Inflammatory macrophage (primary cell): ENCODE data around the gene ATAT1.

Experiments
- DNase-seq, 2 donors: peaks; one replicate each; pipeline ENCODE4 v3.0.0-alpha.2; 2020 to 2022
- total RNA-seq, 18 experiments: gene quantifications; one replicate each; lab custom pipeline; 2026; ENCODE audit warnings: mixed read lengths in 6 of 18, inconsistent platforms in 2 of 18; lab: John Stamatoyannopoulos, UW

The ATAT1 gene
- 1.1 to 3.6 (median 1.7) reads per million in 18 experiments for total RNA-seq

DNA sequence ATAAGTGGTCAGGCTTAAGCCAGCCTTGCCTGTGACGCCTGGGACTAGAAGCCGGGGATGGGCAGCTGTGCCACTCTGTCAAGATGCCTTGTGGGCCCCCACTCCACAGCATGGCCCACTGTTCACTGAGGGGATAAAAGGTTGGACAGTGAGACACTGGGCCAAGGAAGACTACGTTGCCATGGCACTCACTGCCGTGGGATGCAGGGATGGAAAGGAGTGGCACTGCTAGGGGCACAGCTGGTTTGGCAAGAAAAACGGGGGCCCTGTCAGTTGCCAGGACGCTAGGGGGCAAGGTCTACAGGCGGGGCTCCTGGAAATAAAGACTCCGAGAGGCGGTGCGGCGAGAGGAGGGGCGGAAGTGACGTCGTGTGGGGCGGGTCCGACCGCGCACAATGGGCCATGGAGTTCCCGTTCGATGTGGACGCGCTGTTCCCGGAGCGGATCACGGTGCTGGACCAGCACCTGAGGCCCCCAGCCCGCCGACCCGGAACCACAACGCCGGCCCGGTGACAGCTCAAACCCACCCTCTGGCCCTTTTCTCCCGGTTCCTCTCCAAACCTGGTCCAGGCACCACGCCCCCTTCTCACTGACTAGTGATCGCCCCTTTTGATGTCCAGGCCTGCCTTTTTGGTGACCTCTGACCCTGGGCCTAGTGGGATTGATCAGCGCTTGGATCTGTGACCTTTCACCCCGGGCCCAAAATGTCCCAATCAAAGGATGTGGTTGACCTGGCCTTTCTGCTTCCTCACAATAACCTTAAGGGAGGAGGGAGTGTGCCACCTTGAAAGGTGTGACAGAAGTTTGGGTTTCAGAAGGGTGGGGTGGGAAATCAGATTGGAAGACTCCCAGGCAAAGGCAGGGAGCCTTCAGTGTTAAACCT lies at the start of gene ATAT1:
ATAT1 (plus strand) TSS at position 391 of the 883 bp plus-strand sequence.
- DNase-seq, result peak; percentile 81

DNA sequence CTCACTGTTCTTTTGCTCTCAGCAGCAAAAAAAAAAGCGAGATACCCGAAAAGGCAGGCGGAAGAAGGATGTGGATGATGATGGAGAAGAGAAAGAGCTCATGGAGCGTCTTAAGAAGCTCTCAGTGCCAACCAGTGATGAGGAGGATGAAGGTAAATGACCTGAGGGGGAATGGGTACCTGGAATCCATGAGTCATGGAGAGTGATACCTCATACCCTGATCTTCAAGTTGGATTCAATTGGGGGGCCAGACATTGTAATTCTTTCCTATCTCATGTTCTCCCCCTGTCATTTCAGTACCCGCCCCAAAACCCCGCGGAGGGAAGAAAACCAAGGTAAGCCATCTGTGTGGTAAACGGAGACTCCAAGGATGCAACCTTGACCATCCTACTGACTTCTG lies 48.6 kb upstream of the ATAT1 start:
- DNase-seq, result no peak

DNA sequence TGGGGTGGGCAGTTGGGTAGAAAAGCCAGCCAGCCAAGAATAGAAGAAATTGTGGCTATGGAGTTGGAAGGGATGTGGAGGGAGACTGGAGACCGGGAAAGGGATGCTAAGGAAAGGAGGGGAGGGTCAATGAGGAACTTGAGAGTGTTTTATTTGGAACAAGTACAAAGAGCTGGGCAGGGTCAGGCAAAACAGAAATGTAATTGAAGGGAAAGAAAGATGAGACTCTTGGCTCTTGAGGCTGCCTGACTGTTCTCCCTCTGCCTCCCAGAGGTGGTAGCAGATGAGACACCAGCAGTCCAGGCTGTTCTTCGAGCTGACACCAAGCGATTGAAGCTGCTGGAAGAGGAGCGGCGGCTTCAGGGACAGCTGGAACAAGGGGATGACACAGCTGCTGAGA lies 42.8 kb upstream of the ATAT1 start:
- DNase-seq, result no peak

DNA sequence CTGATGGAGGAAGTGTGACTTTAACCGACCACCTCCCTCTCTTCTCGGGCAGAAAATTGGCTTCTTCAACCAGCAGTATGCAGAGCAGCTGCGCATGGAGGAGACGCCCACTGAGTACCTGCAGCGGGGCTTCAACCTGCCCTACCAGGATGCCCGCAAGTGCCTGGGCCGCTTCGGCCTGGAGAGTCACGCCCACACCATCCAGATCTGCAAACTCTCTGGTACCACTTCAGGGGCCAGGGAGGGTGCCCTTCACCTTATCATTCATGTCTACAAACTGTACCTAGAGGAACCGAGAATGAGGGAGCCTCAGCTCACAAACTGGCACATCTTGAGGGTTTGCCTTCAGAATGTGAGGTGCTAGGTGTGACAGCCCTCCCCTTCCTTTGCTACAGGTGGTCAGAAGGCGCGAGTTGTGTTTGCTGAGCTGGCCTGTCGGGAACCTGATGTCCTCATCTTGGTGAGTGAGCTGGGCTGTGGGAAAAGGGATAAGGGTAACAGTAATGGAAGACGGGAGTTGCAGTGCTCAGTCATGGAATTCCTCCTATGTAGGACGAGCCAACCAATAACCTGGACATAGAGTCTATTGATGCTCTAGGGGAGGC lies 36.8 kb upstream of the ATAT1 start:
- DNase-seq, result no peak

DNA sequence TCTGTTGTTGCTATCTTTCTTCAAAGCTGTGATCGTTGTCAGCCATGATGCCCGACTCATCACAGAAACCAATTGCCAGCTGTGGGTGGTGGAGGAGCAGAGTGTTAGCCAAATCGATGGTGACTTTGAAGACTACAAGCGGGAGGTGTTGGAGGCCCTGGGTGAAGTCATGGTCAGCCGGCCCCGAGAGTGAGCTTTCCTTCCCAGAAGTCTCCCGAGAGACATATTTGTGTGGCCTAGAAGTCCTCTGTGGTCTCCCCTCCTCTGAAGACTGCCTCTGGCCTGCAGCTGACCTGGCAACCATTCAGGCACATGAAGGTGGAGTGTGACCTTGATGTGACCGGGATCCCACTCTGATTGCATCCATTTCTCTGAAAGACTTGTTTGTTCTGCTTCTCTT lies 36.2 kb upstream of the ATAT1 start:
- no peak for DNase-seq

DNA sequence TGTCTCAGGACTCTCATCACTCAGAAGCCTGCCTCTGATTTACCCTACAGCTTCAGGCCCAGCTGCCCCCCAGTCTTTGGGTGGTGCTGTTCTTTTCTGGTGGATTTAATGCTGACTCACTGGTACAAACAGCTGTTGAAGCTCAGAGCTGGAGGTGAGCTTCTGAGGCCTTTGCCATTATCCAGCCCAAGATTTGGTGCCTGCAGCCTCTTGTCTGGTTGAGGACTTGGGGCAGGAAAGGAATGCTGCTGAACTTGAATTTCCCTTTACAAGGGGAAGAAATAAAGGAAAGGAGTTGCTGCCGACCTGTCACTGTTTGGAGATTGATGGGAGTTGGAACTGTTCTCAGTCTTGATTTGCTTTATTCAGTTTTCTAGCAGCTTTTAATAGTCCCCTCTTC lies 35.7 kb upstream of the ATAT1 start:
- no peak for DNase-seq

DNA sequence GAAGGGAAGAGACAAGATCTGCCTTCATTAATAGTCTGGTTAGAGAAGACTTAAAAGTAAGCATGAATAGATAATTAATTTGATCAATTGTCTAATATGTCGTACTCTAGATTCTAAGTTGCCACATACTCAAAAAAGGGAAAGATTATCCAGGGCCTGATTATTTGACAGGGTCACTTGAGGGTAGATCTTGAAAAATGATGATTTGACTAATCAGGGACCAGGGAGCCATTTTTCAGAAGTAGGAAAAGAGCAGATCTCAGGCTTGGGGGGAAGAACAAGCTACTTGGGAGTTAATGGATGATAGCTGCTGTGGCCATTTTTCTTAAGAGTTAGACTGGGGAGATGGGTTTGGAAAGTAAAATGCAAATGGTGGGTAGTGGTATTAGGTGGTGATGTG lies 34.4 kb upstream of the ATAT1 start:
- no peak for DNase-seq

DNA sequence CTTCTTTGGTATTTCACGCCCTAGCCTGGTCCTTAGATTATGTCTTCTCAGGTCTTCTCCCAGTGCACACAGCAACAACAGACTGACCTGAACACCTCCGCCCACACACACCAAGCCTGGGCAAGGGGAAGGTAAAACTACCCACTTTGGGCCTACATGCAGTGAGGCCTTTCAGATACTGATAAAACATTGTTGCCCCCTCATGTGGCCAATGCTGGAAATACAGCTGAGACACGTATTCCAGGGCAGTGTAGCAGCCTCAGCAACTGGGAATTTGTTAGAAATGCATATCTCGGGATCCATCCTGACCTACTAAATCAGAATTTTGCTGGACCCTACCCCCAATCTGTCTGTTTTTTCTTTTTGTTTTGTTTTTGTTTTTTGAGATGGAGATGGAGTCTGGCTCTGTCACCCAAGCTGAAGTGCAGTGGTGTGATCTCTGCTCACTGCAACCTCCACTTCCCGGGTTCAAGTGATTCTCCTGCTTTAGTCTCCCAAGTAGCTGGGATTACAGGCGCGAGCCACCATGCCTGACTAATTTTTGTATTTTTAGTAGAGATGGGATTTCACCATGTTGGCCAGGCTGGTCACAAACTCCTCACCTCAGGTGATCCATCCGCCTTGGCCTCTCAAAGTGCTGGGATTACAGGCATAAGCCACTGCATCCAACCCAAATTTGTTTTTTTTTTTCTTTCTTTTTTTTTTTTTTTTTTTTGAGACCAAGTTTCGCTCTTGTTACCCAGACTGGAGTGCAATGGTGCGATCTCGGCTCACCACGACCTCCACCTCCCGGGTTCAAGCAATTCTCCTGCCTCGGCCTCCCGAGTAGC lies 29.1 kb upstream of the ATAT1 start:
- DNase-seq, result peak; percentile 84 to 85

DNA sequence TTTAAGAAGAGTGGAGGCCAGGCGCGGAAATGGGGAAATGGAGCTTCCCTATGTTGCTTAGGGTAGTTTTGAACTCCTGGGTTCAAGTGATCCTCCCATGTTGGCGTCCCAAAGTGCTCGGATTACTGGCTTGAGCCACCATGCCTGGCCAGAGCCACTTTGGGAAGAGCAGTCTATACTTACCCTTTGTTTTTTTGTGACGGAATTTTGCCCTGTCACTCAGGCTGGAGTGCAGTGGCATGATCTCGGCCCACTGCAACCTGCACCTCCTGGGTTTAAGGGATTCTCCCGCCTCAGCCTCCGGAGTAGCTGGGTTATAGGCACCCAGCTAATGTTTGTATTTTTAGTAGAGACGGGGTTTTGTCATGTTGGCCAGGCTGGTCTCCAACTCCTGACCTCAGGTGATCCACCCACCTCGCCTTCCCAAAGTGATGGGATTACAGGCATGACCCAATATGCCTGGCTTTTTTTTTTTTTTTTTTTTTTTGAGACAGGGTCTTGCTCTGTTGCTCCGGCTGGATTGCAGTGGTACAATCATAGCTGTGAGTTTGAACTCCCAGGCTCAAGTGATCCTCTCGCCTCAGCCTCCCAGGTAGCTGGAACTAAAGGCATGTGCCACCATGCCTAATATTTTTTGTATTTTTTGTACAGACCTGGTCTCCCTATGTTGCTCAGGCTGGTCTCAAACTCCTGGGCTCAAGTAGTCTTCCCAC lies 27.6 kb upstream of the ATAT1 start:
- no peak for DNase-seq

DNA sequence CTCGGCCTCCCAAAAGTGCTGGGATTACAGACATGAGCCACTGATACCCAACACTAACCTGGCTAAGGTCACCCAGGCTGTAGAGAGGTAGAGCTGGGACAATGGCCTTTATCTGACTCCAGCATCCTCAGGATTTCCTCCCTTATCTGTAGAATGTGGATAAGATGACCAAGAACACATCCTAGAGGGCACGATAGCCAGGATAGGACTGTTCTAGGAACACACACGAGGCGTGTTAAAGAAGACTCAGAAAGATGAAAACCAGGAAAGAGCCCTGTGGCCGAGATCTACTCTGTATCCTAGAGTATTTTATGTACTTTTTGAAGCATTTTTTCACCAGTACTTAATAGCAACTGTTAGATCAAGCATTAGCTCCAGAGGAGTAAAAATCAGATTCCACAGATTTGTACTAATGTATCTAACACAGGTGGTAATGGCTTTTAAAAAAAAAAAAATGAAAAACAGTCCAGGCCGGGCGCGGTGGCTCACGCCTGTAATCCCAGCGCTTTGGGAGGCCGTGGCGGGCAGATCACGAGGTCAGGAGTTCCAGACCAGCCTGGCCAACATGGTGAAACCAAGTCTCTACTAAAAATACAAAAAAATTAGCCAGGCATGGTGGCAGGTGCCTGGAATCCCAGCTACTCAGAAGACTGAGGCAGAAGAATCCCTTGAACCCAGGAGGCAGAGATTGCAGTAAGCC lies 26.9 kb upstream of the ATAT1 start:
- no peak for DNase-seq

DNA sequence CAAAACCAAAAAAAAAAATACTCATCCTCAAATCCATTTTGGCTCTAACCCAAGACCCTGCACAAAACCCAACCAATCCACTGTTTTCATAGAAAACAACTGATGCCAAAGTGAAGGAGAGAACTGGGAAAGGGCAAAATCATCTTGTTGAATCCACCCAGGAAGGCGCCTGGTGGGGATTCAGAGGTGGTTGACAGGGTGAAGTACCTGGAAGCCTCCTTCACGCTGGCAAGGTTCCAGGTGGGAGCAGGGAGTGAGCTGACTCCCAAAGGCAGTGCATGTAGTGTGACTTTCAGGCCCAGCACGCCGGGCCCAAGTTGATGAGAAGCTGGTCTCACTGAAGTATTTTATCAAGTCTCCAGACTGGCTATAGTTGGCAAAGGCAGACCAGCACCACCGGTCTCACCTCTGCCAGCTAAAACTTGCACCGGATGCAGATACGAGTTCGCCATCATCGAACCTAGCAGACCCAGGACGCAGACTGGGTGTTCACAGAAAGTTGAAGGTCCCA lies 26.2 kb upstream of the ATAT1 start:
- no peak for DNase-seq

DNA sequence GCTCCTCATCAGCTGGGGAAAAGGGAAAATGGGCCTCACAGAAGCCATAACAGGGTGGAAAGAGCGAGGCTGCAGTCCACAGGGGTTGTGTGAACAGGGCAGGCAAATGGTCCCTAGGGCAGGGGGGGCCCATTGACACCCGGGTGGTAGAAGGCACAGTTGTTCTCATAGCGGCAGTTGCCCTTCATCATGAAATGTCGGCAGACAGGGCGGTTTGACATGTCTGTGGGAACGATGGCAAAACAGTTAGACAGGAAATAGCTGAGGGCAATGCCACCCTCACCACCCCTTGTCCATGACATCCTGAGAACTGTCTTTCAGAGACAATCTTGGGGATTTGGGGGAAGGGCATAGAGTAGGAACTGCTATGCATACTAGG lies 25.2 kb upstream of the ATAT1 start:
- no peak for DNase-seq

DNA sequence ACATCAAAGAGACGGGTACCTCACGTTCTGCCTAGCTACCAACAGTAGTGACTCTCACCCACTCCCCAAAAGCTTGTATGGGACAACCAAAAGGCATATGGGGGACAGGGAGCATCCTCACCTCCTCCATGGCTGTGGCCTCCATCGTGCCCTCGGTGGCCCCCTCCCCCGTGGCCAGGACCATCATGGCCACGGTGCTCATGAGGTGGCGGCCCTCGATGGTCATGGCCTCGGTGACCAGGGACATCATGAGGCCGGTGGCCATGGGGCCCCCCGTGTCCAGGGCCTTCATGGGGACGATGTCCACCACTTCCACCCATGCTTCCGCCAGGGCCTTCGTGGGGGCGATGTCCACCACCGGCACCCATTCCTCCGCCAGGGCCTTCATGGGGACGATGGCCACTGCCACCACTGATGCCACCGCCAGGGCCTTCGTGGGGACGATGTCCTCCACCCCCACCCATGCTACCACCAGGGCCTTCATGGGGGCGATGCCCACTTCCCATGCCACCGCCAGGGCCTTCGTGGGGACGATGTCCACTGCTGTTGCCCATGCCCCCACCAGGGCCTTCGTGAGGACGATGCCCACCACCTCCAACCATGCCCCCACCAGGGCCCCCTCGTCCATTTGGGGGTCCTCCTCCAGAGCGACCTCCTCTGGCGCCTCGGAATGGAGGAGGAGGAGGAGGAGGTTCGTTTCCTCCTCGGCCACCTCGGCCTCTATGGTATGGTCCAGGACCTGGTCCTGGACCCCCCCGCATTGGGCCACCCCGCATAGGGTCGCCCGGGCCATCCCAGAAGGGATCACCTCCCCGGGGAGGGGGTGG lies 24.6 kb upstream of the ATAT1 start:
- no peak for DNase-seq

DNA sequence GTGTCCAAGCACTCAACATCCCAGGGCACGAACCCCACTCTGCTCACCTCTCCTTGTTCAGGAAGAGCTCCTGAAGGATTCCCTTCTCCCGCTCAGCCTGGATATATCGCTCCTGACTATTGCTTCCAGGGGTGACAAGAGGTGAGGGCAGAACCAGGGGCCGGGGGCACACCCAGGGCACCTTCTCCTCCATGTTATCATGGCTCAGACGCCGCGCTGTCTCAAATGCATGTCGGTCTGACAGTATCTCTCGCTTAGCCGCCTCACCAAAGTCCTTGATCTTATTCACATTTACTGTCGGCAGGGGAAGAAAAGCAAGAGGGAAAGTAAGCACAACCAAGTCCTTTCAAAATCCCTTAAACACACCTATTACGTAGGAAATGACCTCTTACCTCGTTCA lies 22.7 kb upstream of the ATAT1 start:
- no peak for DNase-seq

DNA sequence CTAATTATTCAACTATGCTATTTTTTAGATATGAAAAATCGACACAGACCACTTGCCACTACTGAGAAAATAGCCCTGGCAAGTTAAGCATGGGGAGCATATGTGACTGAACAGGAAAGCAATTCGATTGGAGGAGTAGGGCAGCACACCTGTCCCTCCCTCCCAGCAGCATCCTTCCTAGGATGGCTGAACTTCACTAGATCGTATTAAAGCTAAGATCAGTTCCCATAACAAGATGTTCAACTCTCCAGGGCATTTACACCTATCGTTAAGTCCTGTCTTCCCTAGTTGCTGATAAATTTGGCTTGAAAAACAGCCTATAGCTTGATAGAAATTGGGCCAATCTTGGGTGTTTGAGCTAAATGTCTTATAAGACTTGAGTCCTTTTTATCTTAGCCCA lies 16.6 kb upstream of the ATAT1 start:
- no peak for DNase-seq

DNA sequence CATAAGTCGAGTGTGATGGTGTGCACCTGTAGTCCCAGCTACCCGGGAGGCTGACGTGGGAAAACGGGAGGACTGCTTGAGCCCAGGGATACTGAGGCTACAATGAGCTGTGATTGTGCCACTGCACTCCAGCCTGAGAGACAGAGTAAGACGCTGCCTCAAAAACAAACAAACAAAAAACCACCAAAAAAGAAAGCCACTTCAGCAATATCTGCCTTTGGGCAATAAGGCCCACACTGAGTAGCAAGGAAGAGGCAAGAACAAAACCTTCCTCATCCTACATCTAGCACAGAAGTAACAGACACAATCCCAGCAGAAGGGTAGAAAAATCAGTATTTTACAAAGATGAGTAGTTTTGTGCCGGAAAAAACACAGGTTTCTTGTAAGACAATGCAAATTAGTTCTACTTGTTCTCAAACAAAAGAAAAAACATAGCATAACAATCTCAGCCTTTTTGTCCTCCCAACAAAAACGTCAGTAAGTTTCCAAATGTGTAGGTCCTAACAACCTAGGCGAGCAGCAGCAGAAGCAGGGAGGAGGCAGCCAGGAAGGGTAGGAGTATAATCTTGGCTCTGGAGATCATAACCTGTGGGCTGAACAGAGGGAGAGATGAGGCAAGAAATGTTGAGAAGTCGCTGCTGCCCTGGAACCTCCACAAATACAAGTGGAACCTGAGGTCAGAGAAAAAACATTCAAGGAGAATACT lies 15.4 kb upstream of the ATAT1 start:
- no peak for DNase-seq

DNA sequence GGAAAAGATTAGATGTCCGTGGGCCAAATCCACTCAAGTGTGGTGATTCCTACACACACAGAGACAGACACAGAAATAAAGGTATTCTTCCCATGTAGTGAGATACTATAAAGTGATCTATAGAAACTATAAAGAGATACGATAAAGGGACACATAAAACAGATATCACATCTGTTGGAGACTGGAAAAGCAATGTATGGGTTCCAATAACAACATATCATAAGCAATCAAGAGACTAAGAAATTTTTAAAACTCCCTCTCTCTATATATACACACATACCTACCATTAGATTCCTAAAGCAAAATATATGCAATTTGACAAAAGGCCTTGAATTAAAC lies 14.8 kb upstream of the ATAT1 start:
- no peak for DNase-seq

DNA sequence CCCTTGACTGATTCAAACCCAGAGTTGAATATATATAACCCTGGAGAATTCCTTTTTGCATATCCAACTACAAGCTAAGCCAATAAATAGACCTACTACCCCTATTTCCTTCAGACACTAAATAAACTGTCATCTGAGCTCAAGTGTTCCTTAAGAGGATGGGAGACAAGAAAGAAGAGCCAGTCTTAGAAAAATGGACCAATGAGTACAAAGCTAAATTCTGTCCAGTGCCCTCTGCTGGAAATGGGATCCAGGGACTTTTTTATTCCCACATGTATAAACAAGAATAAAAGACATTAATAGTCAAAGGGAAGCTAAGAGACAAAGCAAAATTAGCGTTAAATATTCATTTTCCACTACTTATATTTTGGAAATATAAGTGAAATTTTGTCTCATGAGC lies 14.5 kb upstream of the ATAT1 start:
- no peak for DNase-seq

DNA sequence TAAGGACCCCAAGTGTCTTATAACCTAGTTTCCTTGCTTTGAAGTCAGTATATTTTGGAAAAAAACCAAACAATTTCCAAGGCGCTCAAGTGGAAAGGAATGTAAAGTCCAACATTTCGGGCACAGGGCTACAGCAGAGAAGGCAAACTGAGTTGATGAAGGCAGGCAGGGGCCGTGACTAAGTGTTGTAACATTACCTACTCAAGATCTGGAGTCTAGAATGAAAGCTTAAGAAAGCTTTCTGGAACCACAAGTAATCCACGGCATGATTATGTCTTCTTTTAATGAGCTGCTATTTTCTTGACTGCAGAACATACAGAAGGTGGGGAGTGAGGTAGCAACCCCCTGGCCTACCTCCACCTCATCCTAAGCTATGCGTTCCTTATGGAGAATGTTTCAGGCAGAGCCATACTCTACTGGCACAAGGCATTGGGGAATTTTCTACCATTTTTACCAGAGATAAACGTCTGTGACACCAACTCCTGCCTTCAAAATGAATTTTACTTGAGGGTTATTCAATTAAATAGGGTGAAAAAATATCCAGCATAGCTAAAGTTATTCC lies 13.9 kb upstream of the ATAT1 start:
- DNase-seq, result no peak
